HG03095 (cell line): ENCODE measurements around the gene LCOR.
A peak's percentile ranks its signal among the peaks of the same experiment; 100 is the strongest.

Experiments used
- ATAC-seq: cut with Tn5 transposase; IDR thresholded peaks from one replicate; pipeline ENCODE4 v1.9.1; 2021; ENCODE audit warnings: moderate library complexity; ENCODE audit not compliant: unreplicated experiment

Gene LCOR

DNA sequence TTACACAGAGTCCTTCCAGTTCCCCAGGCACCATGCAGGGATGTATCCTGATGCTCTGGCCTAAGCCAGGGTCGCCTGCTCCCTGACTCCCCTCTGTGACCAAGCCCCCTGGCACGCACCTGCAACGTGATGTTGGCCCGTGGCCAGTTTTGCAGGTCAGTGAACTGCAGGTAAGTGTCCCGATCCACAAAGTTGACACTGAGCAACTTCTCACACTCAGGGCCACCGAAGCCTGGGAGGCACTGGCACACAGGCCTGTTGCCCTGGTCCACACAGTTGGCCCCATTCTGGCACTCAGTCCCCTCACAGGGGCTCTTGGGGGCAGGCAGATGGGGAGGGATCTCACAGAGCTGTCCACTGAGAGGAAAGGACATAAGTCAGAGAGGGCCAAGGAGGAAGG, 174.3 kb downstream of the LCOR start:
- ATAC-seq = no peak

DNA sequence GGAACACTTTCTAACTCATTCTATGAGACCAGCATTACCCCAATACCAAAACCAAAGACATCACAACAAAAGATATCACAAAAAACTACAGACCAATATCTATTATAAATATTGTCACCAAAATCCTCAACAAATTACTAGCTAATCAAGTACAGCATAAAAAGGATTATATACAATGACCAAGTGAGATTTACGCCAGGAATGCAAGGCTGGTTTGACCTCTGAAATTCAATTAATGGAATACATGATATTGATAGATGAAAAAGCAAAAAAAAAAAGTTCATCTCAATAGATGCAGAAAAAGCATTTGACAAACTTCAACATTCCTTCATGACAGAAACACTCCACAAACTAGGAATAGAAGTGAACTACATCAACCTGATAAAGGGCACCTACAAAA, 175.3 kb downstream of the LCOR start:
- ATAC-seq = no peak

DNA sequence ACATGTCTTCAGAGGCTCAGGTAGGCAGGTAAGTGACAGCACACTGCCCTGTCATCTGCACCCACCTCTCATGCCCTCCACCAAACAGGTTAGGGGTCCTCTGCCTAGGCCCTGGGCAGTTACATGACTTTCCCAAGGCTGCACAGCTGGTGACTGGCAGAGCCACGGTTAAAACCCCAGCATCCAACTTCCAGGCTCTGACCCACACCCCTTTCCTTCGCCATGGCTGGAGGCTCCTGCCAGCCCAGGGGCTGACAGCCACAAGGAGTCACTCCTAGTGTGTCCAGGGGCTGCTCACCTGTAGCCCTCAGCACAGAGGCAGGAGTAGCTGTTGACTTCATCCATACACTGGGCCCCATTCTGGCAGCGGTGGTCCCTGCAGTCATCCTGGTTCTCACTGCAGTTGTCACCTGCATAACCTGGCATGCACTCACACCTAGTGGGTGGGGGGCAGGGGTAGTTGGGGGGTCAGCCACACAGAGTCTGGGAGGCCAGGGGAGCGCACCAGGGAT, 178.7 kb downstream of the LCOR start:
- ATAC-seq = no peak

DNA sequence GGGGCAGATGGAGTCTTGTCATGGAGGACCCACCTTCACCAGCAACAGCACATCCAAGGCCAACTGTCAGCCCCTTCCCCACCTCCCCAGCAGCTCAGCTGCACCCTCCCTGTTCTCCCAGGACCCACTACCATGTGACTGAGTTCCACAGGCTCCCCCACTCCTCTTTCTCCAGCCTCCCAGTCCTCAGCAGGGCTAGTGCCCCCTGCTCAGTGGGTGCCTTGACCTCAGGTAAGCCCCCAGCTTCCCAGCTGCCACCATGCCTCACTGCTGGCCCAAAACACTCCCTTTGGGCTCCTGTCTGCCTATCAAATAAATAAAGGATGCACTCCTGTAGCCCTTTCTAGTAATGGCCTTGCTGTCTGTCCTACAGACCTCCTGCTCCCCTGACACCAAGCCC, 179.3 kb downstream of the LCOR start:
- no peak for ATAC-seq

DNA sequence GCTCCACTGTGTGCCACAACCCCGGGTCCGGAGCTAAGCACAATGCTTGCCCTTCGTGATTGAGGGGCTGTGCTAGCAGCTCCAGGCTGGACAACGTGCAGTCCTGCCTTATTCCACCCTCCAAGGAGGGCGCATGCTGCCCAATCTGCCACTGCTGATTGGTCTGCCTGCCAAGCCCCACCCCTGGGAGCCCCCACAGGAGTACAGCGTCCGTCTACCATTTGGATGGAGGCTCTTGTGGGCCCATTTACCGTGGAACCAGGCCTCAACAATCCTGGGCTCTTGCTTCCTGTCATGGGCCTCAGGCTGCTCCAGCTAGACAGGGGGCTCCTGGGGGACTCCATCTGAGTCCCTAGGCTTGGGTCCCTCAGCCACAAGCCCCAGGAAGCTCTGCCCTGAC, 180.4 kb downstream of the LCOR start:
- ATAC-seq = no peak

DNA sequence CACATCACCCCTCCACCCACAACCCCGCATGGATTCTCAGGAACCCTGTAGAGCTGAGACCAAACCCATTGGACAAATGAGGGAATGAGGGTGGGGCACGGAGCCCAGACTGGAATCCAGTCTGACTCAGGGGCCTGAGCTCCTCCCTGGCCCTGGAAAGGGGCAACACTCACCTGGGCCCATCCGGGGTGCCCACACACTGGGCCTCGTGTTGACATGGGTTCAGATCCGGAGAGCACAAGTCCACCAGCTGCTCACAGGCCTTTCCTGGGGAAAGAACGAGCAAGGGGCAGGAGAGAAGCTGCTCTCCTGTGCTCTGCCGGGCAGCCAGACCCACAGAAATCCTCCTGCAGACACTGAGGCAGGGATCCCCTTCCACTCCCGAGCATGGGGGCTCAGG, 181.5 kb downstream of the LCOR start:
- ATAC-seq = no peak

DNA sequence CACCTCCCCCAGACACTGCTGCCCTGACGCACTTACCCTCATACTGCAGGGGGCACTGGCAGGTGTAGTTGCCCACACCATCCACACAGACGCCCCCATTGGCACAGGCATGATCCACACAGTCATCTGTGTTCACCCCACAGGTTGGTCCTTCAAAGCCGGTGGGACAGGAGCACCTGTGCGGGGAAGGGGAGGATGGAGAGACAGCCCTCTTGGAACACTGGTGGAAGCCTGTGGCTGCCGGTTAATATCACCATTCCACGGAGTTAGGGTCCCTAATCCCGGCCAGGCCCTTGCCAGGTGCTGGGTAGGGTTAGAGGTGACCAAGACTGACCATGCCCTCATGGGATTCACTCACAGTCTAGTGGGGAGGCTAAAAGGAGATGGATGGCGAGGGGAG, 181.9 kb downstream of the LCOR start:
- no peak for ATAC-seq

DNA sequence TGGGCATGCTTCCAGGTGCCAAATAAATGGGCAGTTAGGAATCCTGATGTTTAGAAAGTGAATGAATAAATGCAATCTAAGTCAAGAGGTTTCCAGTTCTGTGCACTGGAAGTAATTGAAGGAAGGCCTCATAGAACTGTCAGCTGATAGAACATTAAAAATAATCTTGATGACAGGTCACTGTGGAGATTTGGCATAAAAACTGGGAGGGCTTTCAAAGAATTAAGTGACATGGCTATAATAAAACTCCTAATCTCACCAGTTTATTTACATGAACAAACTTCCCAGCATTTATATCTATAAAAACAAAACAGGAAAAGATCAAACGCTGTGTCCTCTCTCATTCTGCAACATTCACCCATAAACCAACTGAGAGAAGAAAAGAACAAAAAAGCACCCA, 183.1 kb downstream of the LCOR start:
- ATAC-seq = no peak

DNA sequence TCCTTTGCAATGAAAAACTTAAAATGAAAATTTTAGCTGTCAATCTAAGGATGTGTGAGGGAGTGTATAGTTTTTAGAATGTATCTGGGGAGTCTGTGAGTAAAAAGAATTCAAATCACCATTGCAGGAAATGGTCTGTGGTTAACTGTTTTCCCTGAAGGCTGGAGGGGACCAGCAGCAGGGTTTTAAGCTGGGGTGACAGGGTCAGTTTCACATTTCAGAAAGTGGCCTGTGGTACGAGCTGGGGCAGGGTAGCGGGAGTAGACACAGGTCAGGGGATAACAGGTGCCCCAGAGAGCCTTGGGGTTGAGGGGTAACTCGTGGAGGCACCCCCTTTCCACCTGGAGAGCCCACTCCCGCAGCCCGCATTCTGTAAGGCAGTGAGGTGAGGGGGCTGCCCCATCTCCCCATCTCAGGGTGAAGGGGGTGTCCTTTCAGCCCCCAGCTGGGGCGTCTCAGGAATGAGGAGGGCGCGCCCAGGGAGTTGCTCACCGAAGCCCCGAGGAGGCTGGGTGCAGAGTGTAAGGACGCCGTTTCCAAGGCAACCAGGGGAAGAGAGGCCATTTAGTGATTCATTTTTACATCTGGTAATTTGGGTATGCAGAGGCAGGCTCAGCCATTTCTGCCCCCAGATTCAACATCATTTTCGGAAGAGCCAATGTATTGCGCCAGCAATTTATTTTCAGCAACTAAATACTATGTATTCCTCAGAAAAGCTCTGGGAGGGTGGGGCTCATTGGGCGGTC, 184.8 kb downstream of the LCOR start:
- ATAC-seq = peak; percentile 79

DNA sequence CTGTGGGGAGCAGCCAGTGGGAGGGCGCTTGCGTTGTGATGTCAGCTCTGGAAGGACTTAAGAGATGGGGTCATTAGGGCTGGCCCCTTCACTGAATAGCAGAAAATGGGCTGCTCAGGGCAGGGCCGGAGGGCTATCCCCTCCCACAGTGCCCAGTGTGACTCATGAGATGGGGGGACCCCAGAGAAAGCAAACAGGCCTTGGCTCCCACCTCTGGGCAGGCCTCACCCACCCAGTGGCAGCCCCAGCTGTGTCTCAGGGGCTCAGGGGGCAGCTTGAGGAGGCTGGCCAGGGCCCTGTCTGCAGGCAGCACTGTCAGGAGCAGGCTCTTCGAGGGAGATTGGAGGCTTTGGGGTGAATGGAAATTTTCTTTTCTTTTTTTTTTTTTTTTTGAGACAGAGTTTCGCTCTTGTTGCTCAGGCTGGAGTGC, 185.4 kb downstream of the LCOR start:
- ATAC-seq = no peak

DNA sequence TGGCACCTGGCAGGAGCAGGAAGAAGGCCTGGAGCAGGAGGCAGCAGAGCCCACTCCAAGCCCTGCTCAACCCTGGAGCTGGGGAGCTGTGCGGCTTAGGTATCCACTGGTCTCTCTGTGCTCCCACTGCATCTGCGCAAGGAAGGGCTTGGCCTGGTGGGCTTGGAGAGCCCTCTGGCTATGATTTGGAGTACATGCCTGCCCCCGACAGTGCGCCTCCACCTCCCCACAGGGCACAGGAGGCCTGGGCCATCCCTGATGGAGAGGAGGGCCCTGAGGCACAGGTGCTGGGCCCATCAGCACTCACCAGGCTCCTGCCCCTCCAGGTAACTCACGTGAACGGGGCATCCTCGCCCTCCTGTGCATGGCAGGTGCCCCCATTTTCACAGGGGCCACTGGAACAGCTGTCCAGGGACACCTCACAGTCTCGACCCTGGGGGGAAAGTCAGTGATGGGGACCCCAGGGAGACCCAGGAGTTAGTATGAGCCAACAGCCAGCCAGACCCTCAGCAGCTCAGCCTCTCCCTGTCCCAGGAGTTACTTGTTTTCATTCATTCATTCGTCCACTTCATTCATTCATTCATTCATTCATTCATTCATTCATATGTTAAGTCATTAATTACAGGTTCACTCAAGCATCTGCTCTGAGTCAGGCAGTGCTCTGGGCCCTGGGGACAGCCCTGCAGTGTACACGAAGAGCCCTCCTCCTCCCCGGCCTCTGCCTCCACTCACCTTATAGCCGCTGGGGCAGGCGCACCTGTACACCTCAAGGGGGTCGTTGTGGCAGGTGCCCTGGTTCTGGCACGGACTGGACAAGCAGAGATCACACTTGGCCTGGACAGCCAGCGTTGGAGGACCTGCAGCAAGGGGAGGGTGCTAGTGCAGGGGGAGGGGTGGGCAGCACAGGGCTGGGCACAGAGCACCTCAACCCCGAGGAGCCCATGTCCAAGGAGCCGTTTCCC, 186.4 kb downstream of the LCOR start:
- no peak for ATAC-seq

DNA sequence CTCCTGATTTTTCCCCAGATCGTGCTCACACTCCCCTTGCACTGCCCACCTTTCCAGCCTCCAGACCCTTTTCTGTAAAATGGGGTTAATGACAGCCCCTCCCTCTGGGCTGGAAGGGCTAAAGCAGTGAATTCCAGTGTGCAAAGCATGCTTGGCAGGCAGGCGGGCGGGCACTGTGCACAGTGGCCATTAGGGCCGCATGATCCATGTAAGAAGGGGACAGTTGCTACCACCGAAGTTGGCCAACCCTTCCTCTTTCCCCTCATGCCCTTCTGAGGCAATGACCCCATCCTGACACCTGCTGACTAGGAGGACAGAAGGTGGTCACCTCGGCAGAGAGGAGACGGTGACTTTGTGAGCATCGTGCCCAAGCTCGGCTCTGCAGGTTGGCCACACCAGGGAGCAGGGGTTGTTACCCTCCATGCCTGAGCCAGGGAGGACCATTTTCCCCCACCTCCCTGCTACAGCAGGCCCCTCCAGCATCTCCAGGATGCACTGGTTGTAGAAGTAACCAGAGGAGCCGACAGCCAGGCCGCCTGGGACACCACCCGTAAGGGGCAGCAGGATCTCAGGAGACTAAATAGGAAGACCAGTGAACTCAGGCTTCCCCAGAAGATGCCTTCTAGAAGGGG, 187.2 kb downstream of the LCOR start:
- no peak for ATAC-seq

DNA sequence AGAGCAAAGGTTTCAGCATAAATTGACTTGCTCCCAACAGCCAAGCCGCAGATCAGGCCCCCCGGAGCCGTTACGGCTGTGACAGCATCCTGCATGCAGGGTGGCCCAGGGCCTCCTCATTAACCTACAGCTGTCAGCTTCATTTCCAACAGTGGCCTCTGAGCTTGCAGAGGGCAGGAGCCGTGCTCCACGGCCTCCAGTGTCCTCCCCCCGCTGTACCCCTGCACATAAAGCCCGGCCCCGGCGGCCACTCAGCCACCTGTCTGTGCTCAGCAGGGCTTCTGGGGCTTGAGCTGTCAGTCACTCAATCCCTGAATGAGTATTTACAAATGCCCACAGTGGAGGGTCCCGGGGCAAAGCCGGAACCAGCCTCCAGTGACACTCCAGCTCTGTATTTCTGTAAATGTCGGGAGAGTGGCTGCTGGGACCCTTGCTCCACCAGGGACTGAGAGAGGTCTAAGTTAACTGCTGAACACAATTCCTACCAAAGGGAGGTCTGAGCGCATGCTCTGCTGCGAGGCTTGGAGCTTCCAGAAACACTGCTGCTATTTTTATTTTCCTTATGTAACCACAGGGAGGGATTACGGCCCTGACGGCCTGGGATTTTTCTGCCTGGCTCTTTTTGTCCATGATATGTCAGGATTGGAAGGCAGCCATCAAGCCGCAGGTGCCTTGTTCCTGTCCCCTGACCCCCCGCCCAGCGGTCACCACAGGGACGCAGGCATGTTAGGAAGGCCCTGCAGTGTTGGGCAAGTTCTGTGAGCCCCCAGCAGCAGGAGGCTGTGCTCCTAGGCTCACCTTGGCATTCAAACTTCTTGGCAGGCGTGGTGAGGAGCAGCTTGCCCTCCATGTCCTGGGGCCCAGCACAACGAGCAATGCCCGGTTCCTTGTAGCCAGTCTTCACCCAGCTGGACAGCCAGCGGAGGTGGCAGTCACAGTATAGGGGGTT, 188.6 kb downstream of the LCOR start:
- no peak for ATAC-seq

DNA sequence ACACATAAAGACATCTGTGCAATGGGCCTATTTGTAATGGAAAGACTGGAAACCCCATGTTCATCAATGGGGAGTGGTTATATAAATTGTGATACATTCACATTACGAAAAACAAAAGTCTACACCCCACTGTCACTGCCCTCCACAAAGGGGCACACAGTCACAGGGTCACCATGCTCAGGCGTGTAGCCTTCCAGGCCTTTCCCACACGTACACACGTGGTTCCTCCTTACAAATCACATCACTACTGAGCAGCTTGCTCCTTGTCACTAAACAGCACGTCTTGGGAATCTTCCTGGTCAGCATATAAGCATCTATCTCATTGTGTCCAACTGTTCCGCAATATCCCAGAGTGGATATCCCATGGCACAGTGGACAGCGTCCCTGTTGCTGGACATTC, 190.5 kb downstream of the LCOR start:
- no peak for ATAC-seq

DNA sequence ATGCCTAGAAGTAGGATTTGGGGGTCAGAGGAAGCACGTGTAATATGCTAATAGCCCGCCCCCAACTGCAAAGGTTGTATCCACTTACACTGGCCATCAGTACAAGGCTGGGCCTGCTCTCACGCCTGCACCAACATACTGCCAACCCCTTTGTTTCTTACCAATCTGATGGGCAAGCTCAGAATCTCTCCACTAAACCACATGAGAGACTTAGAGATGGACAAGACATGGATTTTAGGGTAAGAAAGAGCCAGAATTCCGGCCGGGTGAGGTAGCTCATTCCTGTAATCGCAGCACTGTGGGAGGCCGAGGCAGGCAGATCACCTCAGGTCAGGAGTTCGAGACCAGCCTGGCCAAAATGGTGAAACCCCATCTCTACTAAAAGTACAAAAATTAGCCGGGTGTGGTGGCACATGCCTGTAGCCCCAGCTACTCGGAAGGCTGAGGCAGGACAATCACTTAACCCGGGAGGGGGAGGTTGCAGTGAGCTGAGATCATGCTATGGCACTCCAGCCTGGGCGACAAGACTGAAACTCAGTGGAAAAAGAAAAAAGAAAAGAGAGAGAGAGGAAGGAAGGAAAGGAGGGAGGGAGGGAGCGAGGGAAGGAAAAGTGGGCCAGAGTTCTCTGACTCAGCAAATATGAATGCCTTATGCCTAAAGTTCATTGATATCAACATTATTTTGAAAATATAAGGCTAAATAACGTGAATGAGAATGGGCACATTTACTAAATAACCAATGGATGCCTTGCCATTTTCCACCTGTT, 191.5 kb downstream of the LCOR start:
- ATAC-seq = no peak

DNA sequence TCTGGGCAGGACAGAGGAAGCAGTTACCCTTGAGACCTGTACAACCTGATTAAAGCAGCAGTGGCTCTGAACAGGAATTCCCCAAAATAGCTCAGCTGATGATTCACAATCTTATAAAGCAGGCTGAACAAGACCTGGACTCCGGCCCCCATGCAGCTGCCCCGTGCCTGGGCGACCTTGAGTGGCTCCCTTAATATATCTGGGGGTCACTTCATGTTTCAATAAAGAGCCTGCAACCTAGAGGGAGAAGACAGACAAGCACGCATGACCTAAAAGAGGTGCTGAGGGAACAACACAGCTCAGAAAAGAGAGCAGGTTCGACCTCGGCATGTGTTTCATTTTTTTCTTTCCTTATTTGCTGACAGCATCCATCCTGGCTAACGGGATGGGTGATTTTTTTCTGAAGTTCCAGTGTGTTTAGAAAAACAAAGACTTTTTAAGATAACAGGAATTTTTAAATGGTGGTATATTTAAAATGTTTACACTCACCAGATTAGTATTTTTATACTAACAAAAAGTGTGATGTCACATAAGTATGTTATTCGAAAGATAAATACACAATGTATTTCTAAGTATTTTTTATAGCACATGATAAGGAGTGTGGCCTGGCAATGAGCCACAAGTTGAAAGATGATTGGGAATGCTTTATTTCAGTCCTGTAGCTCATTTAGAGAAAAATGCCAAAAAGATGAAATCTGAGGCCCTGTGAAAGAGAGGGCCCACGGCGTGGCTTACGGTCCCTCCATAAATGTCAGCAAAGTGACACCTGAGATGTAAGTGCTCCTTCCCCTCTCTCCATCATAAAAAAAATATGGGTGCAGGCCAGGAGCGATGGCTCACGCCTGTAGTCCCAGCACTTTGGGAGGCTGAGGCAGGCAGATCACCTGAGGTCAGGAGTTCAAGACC, 192.3 kb downstream of the LCOR start:
- no peak for ATAC-seq

DNA sequence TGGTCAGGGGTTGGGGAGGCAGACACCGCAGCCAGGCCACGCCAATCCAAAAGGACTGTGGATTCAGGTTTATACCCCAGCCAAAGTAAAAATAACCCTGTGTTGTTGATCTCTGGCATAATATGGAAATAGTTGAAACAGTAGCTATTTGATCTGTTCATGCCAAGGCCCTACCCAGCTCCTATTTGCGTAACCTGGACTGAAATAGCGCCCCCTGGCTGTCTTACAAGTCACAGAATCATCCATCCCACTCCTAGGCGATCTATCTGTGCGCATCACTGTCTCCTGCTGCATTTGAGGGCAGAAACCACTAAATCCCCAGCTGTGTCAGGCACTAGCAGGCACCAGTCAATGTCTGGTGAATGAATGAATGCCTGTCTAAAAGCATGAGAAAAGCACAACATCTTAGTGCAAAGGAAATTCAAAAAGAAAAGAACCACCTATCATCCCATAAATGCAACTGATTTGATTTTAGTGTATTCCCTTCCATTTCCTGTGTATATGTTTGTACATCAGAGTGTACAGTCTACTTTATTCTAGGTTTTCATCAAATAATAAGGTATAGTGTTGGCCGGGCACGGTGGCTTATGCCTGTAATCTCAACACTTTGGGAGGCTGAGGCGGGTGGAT, 193.6 kb downstream of the LCOR start:
- ATAC-seq = no peak
